Measurements from ENCODE around the gene MAP3K9.

MAP3K9 gene

DNA sequence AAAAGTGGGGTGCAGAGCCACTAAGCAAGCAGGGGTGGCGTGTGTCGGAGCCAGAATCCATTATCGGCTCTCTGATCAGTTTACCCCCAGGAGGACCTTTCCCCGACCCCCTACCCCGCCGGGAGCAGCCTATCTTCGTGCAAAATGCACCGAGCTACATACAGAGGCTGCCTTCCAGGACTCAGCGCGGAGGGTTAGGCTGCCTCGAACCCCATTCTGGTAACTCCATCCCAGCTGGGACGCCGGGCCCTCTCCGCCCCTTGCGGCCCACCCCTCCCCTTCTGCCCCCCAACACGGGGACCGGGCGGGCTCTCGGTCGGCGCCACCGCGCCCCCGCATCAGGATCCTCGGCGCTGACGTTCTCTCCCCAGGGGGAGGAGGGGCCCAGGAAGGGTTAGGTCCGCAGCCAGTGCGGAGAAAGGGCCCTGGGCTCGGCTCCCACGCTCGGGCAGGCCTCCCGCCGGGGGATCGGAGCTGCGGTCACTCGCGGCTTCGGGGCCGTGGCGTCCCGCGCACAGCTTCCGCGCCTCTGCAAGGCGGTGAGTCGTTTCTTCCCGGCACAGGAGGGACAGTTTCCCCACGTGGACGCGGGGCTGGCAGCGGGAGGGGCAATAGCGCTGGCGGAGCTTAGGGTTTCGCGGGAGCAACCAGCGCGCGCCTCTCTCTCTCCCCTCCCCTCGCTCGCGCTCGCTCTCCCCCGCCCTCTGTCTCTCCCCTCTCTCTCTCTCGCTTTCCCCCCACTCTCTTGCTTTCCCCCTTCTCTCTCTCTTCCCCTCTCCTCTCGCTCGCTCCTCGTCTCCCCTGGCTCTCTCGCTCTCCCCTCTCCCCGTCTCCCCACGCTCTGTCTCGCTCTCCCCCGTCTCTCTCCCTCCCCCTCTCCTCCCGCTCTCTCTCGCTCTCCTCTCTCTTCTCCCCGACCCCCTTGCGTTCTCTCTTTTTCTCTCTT lies 12.5 kb upstream of the MAP3K9 start:
- DNase-seq (ENCODE audit: low spot score) = no peak

DNA sequence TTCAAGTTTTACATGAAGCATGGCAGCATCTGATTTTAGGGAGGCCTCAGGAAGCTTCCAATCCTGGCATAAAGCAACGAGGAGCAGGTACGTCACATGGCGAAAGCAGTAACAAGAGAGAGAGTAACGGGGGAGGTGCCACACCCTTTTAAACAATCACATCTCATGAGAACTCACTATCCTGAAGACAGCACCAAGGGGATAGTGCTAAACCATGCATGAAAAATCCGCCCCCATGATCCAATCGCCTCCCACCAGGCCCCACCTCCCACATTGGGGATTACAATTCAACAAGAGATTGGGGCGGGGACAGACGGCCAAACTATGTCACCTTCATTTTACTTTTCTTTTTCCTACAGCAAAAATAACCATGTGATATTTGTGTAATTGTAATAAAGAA lies 7.2 kb upstream of the MAP3K9 start:
- DNase-seq (ENCODE audit: low spot score) = no peak

DNA sequence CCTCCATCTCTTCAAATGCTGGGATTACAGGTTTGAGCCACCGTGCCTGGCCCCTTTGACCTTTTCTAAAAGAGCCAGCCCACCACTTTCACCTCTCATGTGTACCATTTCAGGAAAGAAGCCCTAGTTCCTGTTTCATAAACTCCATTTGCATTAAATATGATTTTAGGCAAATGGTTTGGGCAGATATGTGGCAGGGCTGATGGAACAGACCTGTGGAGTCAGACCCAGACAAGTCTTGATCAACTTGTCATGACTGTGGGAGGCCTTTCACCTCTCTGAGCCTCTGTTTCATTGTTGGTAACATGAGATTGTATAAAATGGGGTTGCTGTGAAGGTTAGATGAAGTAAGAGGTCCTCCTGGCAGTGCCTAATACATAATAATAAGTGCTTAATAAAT lies 5.2 kb upstream of the MAP3K9 start:
- DNase-seq (ENCODE audit: low spot score) = no peak

DNA sequence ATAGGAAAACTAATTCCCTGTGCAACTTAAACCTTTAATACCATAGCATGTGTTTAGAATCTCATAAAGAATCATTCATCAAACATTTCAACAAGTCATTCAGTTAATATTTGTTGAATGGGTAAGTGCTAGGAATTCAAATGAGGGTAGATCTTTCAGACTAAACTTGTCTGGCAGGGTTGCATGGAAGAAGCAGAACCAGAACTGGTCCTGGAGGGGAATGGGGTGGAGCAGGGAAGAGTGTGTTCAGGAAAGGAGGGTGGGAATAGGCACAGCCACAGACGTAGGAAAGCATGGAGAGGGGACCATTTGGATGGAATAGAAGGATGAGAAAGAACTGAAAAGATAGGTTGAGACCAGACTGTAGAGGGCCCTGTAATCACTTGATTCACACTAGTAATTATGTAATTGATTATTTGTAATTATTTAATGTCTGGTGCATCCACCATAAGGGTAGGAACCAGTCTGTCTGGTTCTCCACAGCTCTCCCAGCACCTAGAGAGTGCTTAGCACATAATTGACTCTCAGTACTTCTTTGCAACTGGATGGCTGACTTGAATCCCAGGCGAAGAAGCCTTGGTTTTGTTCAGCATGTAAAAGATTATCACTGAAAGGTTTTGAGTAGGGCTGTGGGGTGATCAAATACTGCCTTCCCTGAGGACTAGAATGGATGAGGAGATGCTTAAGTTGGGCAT lies 3.0 kb upstream of the MAP3K9 start:
- no peak for DNase-seq (ENCODE audit: low spot score)

DNA sequence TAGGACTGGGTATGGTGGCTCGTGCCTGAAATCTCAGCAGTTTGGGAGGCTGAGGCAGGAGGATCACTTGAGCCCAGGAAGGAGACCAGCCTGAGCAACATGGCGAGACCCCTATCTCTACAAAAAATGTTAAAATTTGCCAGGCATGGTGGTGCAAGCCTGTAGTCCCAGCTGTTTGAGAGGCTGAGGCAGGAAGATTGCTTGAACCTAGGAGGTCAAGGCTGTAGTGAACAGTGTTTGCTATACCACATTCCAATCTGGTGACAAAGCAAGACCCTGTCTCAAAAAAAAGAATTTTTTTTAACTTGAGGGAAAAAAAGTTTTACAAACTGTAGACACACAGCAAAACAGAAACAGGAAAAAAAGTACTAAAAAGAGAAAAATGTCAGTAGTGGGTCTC lies 2.3 kb upstream of the MAP3K9 start:
- DNase-seq (ENCODE audit: low spot score) = no peak

DNA sequence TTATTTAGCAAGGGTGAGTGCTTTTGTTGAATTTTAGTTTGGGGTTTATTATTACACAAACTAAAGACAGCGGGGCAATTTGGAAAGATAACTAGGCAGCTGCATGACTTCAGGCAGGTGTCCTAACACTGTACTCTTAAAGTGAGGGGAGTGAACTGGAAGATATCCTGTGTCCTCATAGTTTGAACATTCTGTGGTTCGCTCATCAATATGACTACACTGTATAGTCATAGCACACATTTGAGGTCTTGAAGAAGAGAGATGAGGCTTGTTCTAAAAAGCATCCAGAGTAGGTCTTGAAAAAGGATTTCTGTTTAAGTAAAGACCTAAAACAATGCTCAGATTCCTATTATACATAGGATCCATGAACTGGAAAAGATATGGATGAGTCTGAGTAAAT lies 1.7 kb upstream of the MAP3K9 start:
- no peak for DNase-seq (ENCODE audit: low spot score)

DNA sequence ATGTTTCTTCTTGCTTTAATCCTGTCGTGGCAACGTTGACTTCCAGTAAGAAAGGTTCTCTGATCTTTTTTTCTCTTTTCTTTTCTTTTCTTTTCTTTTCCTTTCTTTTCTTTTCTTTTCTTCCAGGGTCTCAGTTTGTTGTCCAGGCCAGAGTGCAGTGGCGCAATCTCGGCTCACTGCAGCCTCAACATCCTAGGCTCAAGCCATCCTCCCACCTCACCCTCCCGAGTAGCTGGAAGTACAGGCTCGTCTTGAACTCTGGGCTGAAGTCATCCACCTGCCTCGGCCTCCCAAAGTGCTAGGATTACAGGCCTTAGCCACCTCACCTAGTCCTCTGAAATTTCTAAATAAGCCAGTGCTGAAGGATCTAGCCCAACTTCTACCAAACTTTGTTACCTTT lies 1.3 kb upstream of the MAP3K9 start:
- no peak for DNase-seq (ENCODE audit: low spot score)

DNA sequence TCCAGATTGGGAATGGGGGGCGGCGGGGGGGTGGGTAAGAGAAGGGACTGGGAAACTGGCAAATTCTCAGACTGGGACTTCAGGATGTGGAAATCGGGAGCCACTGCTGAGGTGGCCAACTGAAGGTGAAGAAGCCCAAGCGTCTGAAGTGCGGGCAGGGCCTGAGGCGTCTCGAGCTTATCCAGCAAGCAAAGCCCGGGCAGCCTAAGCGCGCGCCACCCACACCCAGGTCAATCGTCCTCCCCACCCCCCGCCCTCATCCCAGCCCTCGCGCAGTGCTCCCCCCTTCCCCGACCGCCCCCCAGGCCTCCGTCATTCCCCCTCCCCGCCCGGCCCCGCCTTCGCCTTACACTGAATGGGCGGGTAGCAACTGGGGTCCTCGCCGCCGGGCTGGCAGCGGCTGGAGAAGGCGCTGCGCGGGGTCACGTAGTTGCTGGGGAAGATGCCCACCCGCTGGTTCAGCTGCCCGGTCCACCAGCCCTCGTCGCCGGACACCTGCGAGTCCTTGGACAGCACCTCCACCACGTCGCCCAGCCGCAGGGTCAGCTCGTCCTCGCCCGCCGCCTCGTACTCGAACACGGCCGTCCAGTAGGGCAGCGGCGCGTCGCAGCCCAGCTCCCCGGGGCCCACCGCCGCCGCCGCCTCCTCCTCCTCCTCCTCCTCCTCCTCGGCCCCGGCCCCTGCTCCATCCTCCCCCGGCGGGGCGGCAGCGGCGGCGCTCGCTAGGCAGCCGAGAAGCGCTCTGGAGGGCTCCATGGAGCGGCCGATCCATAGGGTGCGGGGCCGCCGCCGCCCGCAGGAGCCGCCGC lies 693 bp downstream of the MAP3K9 start:
- no peak for DNase-seq (ENCODE audit: low spot score)

DNA sequence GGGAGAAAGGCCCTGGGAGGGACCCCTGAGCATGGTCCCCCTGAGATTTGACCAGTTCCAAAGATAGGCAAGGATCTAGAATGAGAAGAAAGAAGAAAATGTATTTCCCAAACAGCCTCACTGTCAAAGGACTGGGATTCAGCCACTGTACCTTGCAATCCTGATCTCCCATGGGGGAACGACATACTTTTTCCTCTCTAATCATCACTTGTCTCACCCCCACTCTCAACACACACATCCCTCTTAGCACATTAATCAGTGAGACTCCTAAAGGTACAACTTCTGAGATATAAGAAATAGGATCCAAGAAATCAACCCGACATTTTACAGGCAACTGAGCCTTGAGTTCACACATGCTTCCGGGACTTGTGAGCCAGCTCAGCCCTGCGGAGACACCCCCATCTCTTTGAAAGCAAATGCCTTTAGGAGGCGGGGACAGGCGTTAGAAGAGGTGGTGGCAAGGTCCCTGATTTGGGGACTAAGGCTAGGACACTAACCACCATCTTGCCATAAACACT lies 1.4 kb downstream of the MAP3K9 start:
- no peak for DNase-seq (ENCODE audit: low spot score)

DNA sequence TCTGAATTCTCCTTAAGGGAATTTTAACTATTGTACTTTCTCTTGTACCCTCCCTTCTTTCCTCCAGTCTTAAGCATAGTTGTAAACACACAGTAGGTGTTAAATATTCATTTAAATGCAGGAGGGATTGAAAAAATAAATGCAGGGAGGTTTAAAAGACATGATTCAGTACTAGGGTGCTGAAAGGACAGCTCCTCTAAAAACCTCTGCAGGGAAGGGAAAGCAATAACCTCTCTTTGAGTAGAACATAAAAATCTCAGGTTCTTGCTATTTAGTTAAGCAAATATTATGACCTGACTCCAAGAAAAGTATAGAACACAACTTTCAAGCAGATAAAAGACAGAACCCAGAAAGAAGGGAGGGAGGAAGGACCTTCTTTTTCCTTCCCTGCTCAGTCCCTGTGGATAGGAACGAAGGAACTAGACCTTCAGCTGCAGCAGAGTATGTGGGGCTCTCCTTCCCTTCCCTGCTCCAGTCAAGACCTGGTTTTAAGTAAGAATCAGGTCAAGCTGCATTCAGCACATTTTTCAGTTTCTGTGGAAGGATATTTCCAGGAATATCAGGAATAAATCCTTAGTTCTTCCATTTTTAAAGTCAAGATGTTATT lies 4.7 kb downstream of the MAP3K9 start:
- no peak for DNase-seq (ENCODE audit: low spot score)

DNA sequence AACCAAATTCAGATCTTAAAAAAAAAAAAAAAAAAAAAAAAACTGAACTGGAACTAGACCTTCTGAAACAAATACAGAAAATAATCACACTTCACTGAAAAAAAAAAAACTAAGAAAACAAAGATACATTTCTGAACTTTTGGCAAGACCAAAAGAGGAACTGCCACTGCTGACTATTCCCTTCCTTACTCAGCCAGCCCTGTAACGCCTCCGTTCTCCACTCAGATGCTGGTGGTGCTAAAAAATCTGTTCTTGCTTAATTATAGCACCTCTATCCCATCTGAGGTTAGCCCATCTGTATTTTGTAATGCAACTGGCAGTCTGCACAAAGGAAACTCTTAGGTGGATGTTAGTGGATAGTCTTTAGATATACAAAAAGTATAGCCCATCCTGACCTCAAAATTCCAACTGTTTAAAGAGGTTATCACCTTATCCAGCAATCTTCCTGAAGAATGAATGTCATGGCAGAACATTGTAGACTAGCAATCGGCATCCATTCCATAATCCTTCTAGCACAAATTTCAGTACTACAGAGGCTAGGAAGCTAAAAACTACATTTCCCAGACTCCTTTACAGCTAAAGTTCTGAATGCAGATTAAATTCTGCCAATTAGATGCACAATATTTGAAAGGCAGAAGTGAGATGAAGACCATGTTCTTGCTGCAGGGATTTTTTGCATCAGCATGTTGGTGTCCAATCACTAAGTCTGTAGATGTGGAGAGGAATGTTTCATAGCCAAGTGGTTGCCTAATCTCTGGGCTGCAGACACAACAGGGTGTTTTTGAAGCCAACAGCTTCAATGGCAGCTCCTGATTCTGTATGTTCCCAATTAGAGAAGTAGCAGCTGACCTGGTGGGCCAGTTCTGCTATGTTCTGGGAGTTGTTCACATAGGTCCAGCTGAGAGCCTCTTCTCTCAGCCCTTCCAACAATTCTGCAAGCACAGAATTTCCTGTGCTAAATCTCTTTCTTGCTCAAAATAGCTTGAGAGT lies 5.7 kb downstream of the MAP3K9 start:
- no peak for DNase-seq (ENCODE audit: low spot score)

DNA sequence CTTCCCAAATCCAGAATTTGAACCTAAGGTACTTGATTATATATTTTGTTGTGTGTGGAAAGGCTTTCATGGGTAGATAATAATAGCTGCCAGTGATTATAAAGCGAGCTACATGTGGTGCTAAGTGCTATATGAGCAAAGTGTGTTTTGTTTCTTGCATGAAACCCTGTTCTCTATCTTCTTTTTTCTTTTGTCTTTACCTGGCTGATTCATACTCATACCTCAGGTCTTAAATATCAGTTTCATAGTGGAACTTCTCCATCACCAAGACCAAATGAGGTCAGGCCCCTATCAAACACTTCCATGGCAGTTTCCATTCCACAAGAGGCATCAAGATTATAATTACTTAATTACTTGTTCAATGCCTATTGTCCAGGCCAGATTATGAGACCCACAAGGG lies 6.9 kb downstream of the MAP3K9 start:
- DNase-seq (ENCODE audit: low spot score) = no peak

DNA sequence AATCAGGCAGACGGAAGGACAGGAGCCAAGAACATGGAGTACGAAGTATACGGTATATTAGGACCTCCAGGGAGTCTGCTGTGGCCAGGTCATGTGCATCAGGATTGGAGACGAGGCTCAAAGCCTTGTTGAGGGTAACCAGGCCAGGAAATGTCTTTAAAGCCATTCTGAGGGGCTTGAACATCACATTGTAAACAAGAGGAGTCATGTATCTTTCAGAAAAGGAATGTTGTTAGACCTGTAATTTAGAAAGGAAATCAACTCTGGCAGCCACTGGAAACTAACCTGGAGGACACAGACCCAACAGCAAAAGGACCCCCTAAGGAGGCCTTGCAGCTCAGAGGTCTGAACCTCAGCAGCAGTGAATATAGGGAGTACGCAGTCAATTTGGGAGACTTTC lies 7.5 kb downstream of the MAP3K9 start:
- no peak for DNase-seq (ENCODE audit: low spot score)

DNA sequence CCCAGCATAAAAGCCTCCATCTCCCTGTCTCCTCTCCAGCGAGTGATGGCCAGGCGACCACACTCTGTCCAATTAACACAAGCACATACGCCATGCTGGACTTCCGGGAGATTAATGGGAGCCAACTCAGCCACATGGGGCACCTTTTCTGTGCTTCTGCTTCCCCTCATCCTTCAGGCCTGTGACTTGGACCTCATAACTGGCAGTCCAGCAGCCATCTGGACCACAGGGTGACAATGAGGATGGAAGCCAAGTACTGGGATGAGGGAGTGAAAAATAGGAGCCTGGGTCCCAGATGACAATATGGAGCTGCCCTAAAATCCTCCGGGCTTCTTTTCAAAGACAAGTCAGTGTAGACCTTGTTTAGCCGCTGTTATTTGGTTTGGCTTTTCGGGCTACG lies 12.8 kb downstream of the MAP3K9 start:
- DNase-seq (ENCODE audit: low spot score) = no peak

DNA sequence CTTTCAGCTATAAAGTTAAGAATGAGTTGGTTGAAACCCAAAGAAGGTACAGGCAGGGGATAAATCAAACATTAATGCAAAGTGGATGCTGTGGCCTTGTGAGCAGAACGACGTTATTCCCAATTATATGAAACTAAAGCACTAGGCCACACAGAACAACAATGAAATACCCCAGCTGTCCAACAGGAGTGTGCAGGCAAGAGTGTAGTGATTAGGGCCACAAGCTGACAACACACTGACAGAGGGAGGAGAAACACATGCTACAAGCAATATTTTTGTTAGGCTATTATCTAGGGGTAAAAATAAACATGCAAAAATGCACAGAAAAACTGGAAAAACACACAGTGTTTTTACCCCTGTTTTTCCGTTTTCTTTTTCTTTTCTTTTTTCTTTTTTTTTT lies 15.0 kb downstream of the MAP3K9 start:
- no peak for DNase-seq (ENCODE audit: low spot score)

DNA sequence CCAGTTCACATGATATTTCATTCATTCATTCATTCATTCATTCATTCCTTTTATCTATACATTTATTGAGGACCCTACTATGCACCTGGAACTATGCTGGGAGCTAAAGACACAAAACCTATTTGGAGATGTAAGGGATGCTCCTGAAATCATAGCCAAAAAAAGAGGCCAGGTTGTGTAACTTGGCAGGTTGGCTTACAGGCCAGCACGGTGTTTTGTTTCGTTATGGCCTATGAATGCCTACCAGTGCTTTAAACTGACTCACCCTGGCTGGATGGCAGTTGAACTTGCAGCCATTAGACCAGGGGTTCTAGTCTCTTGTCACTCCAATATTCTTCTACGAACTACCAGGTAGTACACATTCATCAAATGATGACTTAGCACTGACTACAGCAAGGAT lies 15.7 kb downstream of the MAP3K9 start:
- no peak for DNase-seq (ENCODE audit: low spot score)

DNA sequence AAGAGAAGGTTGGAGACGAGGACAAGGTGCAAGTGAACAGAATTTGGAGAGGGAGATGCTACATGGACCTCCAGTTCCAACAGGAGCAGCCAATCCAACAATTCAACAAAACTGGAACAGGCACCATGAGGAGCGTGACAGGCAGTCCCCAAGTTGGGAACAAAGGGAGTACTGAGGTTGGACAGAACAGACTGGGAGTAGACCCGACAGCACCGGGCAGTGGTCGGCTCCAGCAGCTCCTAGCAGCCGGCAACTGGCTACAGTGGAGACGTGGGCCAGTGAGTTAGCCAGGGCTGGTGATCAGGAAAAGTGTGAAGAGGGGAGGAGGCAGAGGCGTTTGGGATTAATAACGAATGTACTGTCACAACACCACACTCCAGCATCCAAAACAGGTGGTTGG lies 16.4 kb downstream of the MAP3K9 start:
- no peak for DNase-seq (ENCODE audit: low spot score)

DNA sequence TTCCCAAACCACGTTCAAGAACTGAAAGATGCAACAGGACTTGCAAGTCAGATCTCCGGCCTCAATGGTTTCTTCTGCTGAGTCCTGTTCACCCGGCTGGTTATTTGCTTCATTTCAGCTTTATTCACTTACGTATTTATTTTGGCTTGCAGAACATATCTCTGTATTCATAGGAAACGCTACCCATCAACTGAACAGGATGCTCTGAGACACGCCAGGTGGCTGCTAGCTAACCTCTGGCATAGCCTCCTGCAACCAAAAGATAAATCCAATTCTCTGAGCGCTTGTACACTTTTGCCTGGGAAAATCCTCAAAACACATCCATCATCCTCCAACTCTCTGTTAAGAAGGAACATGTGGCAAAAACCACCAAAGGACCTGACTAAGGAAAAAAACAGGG lies 17.3 kb downstream of the MAP3K9 start:
- DNase-seq (ENCODE audit: low spot score) = no peak

DNA sequence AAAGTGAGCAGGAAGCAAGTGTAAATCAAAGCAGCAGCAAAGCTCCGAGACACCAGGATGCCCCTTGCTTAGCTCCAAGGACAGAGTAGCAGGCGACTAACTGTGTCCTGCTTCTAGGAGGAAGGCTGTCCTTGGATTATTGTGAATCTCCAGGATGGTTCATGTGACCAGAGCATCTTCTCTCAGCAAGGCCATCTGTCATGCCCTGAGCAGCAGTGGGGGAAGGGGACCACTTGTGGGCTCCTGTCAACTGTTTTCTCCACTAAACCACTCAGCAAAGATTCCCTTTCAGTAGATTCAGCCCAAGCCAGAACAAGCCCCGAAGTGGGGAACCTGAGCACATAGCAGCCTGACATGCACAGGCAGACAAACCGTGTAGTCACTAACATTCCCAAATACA lies 19.4 kb downstream of the MAP3K9 start:
- no peak for DNase-seq (ENCODE audit: low spot score)

DNA sequence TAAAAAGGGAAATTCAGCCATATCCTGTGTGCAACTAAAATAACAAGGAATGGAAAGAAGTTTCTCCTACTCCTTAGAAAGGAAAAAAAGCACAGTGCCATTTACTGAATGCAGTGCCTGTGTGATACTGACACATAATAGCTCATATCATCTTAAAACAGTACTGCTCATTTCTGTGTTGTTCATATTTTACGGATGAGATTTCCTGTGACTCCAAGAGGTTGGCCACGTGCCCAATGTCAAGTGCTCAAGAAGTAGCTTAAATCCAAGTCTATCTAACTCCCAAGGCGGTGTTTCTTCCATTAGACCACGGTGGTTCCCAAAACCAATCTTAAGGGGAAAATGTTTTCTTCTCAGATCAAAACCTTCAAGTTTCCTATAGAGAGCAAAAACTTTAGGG lies 20.0 kb downstream of the MAP3K9 start:
- DNase-seq (ENCODE audit: low spot score) = no peak

DNA sequence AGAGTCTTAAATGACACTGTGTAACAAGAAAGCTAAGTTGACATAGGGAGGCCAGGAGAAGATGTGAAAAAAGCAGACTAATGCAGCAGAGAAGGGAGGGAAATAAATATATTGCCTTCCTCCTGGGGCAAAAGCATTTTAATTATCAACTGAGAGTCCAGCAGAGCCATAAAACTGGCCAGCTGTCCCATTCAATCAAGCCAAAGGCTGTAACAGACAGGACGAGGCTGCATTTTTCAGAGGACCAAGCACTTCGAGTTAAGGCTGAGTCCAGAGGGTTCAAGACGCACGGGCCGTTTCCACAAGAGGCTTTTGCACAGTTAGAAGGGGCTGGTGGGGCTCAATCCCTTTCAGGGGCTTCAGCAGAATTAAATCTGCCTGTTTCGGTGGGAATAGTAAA lies 20.4 kb downstream of the MAP3K9 start:
- no peak for DNase-seq (ENCODE audit: low spot score)

All from globus pallidus (tissue), 1 donor.